ENCODE data around the gene ULBP1.
"Not testable (repeated sequence)": the region's sequence is repeated elsewhere in the genome, so short reads cannot be mapped to it uniquely, and the experiment has no call there.

ULBP1 gene

DNA sequence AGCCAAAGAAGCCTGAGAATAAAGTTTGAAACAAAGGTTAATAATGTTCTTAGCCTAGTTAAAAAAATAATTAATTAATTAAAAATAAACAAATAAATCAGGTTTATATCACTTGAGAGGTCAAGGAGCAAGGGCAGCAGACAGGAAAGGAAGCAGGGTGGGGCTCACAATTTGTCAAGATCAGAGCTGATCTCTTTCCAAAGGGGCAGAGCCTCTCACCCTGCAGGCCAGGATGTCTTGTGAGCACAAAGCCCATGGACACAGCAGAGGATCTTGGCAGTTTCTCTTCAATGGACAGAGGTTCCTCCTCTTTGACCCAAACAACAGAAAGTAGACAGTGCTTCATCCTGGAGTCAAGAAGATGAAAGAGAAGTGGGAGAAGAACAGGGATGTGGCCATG lies 14.9 kb downstream of the ULBP1 start:
- peak; percentile 25 for DNase-seq

DNA sequence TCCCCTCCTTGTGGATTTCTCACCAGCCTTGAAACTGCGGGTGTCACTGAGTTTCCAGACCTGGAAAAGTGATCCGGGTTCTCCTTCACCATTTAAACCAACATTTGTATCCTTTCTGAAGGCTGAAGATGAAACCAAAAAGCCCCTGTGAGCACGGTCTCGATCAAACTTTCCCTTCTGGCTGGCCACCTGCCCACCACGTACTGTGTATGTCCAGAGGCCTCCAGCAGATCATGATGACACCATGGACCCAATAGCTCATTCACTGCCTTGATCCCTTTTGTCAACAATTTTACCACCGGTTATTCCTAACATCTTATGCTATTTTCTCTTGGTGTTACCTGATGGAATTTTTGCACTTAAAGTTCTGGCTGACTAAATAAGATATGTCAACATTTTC lies 15.6 kb downstream of the ULBP1 start:
- peak; percentile 12 for DNase-seq

DNA sequence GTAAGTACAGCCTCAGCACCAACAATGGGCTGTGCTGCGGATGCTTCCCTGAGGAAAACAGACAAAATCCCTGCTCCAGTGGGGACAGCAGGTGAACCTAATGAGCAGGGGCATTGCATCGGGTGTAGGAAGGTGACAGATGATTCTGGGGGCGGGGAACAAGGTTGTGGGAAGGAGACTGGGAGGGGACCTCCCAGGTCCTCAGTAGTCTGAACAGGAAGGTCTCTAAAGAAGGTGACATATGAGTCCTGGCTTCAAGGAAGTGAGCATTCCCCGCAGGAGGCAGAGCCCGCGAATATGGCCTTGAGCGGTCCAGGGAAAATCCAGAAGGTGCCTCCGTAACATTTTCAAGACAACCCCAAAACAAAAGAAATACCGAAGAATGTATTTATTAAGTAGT lies 19.4 kb downstream of the ULBP1 start:
- DNase-seq, result peak; percentile 45

DNA sequence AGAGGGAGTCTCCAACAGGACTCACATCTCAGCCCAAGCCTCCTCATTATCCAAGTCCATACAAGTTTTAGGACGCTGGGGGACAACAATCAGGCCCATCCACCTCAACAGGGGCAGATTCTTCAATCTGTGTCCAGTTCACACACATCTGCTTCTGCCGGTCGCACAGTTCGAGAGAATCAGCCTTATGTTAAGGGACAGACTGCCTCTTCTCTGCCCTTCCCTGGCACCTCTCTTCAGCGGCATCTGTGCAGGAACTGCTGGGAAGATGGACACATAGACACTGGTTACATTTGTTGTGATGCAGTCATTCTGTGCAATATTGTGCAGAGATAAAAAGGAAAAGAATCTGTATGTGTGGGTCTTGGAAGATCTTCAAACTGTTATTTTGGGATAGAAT lies 21.0 kb downstream of the ULBP1 start:
- peak; percentile 14 for DNase-seq

DNA sequence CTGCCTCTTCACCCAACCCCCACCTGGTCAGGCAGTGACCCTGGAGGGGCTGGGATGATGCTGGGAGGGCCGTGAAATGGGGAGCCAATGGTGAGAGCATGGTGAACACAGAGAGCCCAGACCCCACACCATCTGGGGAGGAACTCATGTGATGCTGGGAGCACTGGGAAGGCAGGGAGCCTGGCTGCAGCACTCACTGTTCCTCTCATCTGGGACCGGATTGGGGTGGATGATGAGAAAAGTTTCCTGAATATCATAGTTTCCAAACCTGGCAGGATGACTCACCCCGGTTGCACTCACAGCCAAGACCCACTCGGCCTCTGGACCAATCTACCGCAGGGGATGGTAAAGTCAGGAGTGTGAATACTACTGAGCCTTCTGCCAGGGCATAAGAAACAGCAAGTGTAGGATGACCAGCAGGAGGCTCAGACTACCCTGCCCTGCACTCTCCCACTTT lies 21.8 kb downstream of the ULBP1 start:
- peak; percentile 35 for DNase-seq

DNA sequence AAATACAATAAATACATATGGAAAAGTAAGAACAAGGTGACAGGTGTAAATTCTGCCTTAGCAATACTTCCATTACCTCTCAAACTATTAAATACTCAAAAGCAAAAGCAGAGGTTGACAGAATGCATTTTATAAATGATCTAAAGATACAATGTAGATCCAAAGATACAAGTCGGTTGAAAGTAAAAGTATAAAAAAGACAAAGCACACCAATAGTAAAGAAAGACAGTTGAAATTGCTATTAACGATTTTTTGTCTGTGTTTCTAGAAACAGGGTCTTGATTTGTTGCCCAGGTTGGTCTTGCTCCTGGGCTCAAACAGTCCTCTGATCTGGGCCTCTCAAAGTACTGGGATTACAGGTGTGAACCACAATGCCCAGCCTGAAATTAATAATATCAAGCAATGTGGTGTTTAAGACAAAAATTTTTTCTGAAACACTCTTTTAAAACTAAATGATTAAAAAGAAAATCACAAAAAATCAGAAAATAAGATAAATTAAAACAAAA lies 23.9 kb downstream of the ULBP1 start:
- DNase-seq, result no peak

DNA sequence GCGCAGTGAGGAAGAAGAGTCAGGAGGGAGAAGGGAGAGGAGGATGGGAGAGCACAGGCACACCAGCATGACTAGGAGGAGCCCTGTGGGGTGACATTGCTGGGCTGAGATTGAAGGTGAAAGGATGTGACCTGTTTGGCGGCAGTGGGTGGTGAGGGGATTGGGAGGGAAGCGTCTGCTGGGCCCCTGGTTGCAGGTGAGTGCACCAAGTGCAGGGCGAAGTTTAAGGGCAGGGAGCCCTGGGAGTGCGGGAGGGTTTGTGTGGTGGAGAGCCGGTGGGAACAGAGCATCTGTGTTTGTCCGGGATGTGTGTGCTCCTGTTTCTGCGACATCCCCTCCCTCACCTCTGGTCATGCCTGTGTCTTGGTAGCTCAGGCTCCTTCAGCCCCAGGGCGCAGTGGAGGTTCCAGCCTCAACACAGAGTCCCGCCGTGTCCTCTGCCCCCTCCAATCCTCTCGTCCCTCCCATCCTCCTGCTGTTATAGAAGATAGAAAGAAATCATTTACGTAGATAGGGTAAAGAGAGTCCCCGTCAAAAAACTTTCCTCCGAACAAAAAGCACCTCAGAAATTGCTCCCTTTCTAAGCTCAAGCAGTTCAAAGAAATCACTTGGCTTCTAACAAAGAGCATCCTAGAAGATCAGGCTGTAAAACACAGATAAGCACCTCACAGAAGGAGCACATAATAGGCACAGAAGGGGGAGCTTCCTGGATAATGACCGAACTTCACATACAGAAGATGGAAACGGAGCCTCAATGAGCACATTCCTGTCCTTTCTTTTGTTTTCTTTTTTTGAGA lies 25.0 kb downstream of the ULBP1 start:
- DNase-seq, result peak; percentile 46

DNA sequence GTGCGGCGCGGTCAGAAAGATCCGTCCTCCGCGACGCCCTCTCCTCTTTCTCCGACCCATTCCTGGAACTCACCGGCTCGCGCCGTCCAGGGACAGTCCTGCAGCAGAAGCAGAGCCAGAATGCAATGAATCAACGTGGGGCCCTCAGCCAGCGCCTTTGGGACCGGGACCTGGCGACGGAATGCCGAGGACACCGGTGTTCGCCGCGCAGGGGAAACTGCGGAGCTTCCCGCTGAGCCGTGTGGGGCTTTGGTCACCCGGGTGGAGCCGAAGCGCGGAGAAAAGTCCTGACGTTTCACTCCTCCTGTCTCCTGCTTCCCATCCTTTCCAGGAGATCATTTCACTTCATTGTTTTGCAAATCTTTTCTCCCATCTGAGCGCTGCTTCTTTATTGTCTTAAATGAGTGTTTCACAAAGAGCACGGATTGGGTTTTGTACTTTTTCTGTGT lies 26.5 kb downstream of the ULBP1 start:
- DNase-seq, result peak; percentile 54

DNA sequence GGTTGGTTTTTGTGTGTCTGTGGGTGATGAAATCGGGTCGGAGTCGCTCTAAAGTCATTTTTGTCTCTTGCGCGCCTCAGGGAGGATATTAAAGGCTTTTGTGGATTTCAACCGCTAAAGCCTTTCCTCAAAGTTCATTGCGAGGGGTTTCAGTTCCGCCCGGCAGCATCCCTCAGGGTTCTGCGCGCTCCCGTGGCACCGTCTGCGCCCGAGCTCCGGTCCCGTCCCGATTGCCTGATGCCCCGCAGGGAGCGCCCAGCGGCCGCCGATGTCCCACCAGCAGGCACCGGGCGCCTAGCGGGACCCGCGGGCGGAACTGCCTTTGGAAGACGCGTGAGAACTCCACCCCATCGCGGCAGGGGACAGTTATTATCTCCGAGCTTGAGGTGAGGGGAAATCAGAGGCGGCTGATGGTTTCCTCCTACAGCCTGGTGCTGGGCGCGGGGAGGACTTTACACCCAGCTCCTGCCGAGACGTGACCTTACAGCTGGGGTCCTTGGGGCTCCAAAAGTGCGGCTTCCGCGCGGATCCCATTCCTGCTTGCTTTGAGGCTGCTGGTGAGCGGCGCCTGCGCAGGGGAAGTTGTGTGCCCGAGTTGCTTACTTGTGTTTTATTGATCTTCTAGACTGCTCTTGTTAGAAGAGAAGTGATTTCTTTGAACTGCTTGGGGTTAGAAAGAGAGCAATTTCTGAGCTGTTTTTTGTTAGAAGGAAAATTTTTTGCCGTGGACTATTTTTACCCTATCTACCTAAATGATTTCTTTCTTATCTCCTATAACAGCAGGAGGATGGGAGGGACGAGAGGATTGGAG lies 27.1 kb downstream of the ULBP1 start:
- DNase-seq, result peak; percentile 63

DNA sequence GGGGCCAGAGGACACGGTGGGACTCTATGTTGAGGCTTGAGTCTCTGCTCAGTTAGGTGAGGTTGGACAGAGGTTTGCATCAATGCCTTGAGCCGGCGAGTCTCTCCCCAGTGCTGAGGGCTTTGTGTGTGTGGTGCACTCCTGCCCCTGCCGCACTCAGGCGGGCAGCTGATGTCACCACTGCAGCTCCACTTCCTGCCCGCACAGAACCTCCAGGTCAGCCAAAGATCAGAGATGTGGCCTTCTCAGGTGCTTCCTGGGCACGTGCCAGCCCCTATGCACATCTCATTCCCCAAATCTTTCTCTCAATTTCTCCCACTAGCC lies 27.7 kb downstream of the ULBP1 start:
- DNase-seq, result not testable (repeated sequence)

DNA sequence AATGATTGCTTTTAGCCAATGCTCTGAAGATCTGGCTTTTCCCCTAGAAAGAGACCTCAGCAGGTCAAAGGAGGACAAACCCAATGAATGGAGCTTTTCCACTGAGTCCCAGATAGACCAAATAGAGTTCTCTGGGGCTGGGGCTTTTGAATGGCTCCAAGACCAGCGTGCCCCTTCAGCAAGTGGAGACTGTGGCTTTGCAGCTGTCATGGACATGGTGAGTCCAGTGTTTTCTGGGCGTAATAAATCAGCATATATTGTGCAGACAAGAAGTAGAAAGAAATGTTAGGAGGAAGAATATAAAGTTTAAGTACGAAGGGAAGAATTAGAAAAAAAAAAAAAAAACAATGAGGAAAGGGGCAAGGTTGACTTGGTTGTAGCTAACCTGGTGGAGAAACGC lies 28.1 kb downstream of the ULBP1 start:
- DNase-seq, result no peak

DNA sequence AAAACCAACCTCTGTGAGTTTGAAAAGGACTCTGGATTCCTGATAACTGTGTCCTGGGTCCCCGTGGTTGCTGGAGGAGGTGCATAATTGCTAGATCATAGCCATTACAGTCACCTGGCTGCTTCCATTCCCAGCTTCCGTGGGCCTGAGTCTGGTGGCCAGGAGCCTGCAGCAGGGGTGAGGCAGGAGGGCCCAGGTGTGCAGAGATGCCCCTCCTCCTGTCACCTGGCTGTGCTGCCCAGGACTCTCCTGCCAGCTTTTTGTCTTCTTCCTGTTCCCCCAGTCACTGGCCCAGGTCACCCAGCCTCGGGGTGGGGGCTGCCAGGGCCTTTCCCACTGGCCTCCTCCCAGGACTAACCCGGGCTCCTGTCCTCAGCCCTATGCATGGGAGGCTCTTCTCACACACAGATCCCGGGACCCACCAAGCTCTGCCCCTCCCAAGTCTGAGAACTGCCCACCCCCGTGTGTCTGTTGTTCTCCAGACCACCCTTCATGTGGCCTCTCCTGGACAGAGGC lies 31.6 kb downstream of the ULBP1 start:
- no peak for DNase-seq

DNA sequence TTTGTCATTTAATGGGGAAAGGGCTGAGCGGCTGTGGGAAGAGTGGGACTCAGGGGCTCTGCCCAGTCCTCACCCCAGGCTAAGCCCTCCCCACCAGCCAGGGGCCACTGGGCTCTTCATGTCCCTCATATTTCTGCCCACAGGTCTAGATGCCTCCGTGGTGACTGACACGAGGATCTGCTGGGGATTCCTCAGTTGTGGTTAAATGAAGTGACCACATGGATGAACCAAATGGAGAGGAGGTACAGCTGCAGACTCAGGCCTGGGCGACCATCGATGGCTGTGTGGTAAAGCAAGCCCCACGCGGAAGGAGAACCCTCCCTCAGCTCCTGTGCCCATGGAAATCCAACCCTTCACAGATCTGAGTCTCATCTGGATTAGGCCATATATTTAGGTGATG lies 32.2 kb downstream of the ULBP1 start:
- no peak for DNase-seq

DNA sequence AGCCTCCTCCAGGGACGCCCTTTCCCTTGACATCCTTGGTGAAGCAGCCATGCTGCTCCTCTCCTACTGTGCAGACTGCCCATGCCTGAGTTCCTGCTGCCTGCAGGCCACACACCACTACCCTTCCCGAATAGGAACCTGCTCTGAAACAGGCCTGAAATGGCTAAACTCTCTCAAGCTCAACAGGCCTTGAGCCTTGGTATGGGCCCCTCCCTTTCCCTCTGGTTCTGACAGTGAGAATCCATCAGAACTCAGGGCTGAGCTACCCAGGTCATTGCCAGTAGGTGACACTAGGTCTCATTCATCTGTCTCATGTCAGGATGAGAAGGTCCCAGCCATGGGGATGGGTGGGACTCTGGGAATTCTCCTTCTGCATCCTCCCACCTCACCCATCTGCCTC lies 35.9 kb downstream of the ULBP1 start:
- peak; percentile 36 for DNase-seq

DNA sequence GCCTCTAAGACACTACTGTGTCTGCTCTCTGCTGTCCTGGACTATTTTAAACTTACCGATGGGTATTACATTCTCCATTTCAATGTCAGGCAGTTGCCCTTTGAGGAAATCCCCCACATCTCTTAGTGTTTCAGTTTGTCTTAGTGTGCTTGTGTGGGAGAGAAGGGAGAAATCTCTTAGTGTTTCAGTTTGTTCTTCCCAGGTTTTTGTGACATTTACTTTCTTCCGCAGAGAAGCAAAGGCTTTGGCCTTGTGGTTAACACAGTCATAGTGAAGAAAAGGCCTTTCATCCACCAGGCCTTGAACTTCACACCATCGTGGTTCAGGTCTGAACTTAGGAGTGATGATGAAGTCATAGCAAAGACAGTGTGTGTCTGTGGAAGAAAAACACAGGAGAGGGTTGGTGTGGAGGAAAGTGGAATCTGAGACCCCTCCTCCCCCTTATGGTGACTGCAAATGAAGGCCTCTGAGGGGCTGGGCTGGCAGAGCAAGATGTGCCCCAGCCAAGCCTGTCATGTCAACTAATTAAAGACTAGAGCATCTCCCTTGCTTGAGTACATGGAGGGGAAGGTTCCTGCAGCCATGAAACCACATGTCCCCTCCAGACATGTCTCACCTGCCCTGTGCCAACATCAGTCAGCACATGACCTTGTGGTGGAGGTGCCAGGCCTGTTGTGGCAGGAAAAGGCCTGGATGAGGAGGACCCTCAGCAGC lies 37.7 kb downstream of the ULBP1 start:
- DNase-seq, result peak; percentile 23

DNA sequence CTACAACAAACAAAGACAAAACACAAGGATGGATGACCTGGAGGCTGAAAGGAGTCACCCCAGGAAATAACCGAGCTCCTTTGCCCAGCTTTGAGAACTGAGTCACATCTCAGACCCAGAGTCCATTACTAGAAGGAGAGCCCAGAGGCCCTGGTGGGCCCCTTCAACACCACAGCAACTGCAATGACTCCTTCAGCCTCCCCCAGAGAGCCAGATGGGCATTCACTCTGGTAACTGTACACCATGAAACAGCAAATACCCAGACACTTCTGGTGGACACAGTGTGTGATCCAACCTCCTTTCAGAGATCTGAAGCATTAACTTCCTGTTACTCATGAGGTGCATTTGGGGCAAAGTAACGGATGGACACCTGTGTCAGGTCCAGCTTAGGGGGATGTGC lies 39.0 kb downstream of the ULBP1 start:
- peak; percentile 22 for DNase-seq

DNA sequence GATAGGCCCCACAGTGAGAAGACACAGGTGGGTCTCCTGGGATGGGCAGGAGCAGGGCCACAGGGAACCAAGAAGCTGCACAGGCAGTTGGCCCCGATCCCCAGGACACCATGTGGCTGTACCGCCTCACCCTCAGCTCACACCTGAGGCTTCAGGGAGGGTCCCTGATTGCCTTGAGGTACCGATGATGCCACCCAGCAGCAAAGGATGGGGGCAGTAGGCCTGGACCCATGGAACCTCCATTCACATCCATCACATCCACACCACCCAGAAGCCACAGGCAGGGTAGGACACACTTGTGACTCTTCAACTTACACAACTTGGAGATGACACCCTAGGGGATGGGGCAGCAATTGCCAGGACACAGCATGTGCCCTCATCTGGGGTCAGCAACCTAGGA lies 39.9 kb downstream of the ULBP1 start:
- DNase-seq, result peak; percentile 37

DNA sequence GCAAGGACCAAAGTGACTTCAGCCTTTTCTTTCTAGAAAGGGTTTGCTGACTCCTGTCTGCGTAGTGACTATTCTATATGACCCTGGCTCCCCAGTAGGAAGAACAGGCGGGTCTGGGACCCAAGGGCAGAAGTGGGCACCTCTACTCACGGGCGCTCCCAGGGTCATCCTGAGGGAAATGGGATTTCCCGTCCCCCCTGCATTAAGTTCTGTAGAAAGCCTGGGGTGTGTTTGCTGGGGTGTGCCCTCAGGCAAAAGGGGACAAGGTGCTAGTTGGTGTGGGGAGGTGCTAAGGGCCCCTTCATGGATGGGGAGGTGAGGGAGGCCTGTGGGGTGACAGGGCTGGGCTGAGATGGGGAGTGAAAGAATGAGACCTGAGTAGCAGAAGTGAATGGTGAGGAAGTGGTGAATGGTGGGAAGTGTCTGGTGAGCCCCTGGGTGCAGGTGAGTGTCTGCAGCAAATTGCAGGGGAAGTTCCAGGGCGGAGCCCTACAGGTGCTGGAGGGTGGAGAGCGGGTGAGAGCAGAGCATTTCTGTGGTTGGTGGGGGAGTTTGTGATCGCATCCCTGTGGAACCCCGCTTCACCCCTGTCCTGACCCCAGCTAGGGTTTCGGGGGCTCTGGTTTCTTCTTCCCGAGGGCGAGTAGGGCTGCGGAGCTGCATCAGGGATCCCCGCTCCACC lies 40.5 kb downstream of the ULBP1 start:
- DNase-seq, result no peak

DNA sequence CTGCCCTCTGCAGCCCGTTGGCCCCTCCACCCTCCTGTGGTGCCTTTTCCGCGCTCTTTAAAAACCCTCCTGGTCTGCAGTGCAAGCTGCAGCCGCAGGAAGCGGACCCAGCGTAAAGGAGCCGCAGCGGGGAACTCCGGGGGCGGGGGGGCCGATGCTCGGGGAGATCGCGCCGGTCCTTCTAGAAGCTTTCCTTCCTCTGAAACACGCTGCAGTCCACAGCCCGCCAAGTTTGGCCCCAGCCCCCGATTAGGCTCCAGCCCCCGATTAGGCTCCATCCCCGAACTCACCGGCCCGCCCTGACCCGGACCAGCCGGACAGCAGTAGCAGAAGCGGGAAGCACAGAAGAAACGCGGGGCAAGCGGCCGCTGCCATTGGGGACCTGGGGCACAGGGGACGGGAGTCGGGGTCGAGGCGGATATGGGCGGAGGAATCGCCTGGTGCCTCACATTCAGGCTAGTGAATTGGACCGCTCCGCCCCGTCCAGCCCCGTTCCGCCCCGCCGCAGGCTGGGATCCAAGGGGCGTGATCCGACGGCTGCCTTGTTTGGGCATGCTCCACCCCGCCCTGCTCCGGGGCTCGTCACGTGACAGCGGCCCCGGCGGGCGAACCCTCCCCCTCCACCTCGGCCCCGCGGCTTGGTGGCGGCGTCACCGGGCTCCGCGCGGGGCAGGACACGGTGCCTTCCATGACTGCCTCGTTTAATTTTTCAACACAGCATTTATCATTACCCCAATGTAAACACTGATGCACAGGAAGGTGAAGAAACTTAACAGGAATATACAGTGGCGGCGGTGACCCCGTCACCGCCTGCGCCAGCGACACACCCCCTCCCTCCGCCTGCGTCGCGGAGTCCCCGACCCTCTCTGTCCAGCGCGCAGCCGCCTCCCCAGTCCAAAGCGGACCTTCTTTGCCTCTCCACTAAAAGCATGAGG lies 41.3 kb downstream of the ULBP1 start:
- DNase-seq, result peak; percentile 98

DNA sequence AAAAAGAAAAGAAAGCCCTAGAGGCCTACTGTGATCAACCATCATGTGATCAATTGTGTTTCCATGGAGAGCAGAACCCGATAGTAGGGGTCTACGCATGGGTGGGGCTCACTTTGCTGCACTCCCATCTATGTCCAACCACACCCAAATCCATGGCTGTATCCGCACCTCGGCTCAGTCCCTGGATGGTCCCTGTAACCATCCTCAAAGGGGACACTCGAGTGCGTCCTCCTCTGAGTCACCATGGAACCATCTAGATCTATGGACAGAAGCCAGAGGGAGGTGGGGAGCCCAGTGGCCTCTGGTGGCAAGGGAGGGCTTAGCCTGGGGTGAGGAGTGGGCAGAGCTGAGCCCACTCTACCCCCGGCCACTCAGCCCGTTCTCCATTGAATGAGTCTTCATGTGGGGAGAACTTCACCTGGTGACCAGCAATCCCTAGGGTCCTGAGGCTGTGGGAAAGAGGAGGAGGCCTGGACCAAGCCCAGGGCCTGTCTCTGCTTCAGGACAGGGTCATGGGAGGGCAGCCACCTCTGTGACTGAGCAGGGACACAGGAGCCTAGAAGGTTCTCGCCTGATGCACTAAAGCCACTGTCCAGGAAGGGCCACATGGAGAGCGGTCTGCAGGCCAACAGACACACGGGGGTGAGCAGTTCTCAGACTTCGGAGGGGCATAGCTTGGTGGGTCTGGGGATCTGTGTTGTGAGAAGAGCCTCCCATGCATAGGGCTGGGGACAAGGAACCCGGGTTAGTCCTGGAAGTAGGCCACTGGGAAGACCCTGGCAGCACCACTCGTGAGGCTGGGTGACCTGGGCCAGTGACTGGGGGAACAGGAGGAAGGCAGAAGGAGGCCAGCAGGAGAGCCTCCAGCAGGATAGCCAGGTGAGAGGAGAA lies 42.3 kb downstream of the ULBP1 start:
- DNase-seq, result peak; percentile 56
